IMR-90 (cell line): Measurements from ENCODE around the gene CSE1L. TPM values are rescaled to one million over a fixed set of nuclear protein-coding genes. Genes with fewer than 3 reads are reported as not detected.
"Not testable (repeated sequence)": the region's sequence is repeated elsewhere in the genome, so short reads cannot be mapped to it uniquely, and the experiment has no call there.

ENCODE experiments used
- ATAC-seq: fragments of 200-7000 bp; cut with Tn5 transposase; 2 replicates; pipeline ENCODE4 v1.9.1; 2020; ENCODE audit warnings: low read depth, mild to moderate bottlenecking, moderate library complexity
- BruUV-seq: library from RNA; stranded (reverse); fragments of 400-500 nt; replicated peaks from 2 replicates; lab custom pipeline; 2021; lab: Mats Ljungman, UMichigan
- CTCF ChIA-PET: fragments of 300-600 bp; formaldehyde crosslinking; extraction: SDS; loops from one replicate; lab custom pipeline; 2021; ENCODE audit warnings: antibody characterized with exemption; lab: Yijun Ruan, JAX
- POLR2A ChIA-PET: fragments of 300-600 bp; sonication (Branson Sonifier 250); formaldehyde crosslinking; loops from one replicate; lab custom pipeline; 2022; ENCODE audit warnings: antibody characterized with exemption; ENCODE audit not compliant: unreplicated experiment; lab: Charles Lee
- DNase-seq: peaks from one replicate; pipeline ENCODE4 v3.0.0; 2013
- H2AFZ ChIP-seq: replicated peaks from 2 replicates; pipeline ENCODE3; 2013; ENCODE audit warnings: low read length, mild to moderate bottlenecking; ENCODE audit not compliant: poor library complexity
- H2AK5ac ChIP-seq: 2 replicates; pipeline ENCODE4 v1.6.1; 2013; ENCODE audit warnings: low read depth, low read length, inconsistent platforms
- H2AK9ac ChIP-seq: replicated peaks from 2 replicates; pipeline ENCODE3; 2013; ENCODE audit warnings: mild to moderate bottlenecking, low read depth, low read length, moderate library complexity; ENCODE audit not compliant: poor library complexity
- H2BK120ac ChIP-seq: 2 replicates; pipeline ENCODE4 v1.6.1; 2013; ENCODE audit warnings: low read depth, low read length, inconsistent platforms
- H2BK15ac ChIP-seq: 3 replicates; pipeline ENCODE4 v1.6.1; 2013; ENCODE audit warnings: low read depth, low read length, inconsistent platforms
- H2BK20ac ChIP-seq: 2 replicates; pipeline ENCODE4 v1.6.1; 2013; ENCODE audit warnings: low read depth, mild to moderate bottlenecking, inconsistent platforms, low read length, moderate library complexity
- H2BK5ac ChIP-seq: 2 replicates; pipeline ENCODE4 v1.6.1; 2013; ENCODE audit warnings: mild to moderate bottlenecking, low read depth, low read length, inconsistent platforms; ENCODE audit not compliant: poor library complexity, severe bottlenecking
- H3K14ac ChIP-seq: replicated peaks from 2 replicates; pipeline ENCODE4 v1.6.1; 2013; ENCODE audit warnings: low read depth, low read length, inconsistent platforms
- H3K18ac ChIP-seq: 2 replicates; pipeline ENCODE4 v1.6.1; 2013; ENCODE audit warnings: low read depth, low read length, control low read depth
- H3K23ac ChIP-seq: 2 replicates; pipeline ENCODE4 v1.6.1; 2013; ENCODE audit warnings: low read depth, low read length, inconsistent platforms
- H3K27ac ChIP-seq: 2 replicates; pipeline ENCODE4 v1.5.1; 2013; ENCODE audit warnings: mild to moderate bottlenecking, control low read depth, low read length; ENCODE audit not compliant: insufficient read depth
- H3K27me3 ChIP-seq: 2 replicates; pipeline ENCODE4 v1.6.1; 2013; ENCODE audit warnings: low read length; ENCODE audit not compliant: control insufficient read depth, insufficient read depth
- H3K36me3 ChIP-seq: 2 replicates; pipeline ENCODE4 v1.6.1; 2013; ENCODE audit warnings: low read length, mixed read lengths; ENCODE audit not compliant: control insufficient read depth, insufficient read depth
- H3K4ac ChIP-seq: 2 replicates; pipeline ENCODE4 v1.6.1; 2013; ENCODE audit warnings: low read depth, low read length, inconsistent platforms
- H3K4me1 ChIP-seq: 2 replicates; pipeline ENCODE4 v1.6.1; 2013; ENCODE audit warnings: low read length, mixed read lengths; ENCODE audit not compliant: control insufficient read depth, insufficient read depth
- H3K4me2 ChIP-seq: 2 replicates; pipeline ENCODE4 v1.6.1; 2013; ENCODE audit warnings: low read depth, mild to moderate bottlenecking, control low read depth, low read length, moderate library complexity
- H3K4me3 ChIP-seq: 2 replicates; pipeline ENCODE4 v1.5.1; 2013; ENCODE audit warnings: low read depth, mild to moderate bottlenecking, control low read depth, low read length, moderate library complexity; ENCODE audit not compliant: insufficient read depth
- H3K56ac ChIP-seq: 2 replicates; pipeline ENCODE4 v1.6.1; 2013; ENCODE audit warnings: low read length, inconsistent platforms; ENCODE audit not compliant: insufficient read depth; ENCODE audit errors: extremely low read depth
- H3K79me1 ChIP-seq, 2 experiments: 2 replicates each; pipeline ENCODE4 v1.6.1; 2013; ENCODE audit warnings: low read length in 2 of 2, inconsistent platforms in 1 of 2, low read depth in 1 of 2
- H3K9ac ChIP-seq: 2 replicates; pipeline ENCODE4 v1.6.1; 2013; ENCODE audit warnings: low read depth, low read length, control low read depth
- H3K9me1 ChIP-seq: 2 replicates; pipeline ENCODE4 v1.6.1; 2013; ENCODE audit warnings: low read length, inconsistent platforms; ENCODE audit not compliant: insufficient read depth
- H3K9me3 ChIP-seq: 2 replicates; pipeline ENCODE4 v1.6.1; 2013; ENCODE audit warnings: low read length; ENCODE audit not compliant: control insufficient read depth, insufficient read depth
- H4K20me1 ChIP-seq: 2 replicates; pipeline ENCODE4 v1.6.1; 2013; ENCODE audit warnings: low read length, inconsistent platforms; ENCODE audit not compliant: insufficient read depth
- H4K5ac ChIP-seq: 2 replicates; pipeline ENCODE4 v1.6.1; 2013; ENCODE audit warnings: mild to moderate bottlenecking, low read depth, low read length, control low read depth
- H4K8ac ChIP-seq, 2 experiments: 2 replicates each; pipeline ENCODE4 v1.6.1; 2013; ENCODE audit warnings: low read depth in 2 of 2, low read length in 2 of 2, control low read depth in 1 of 2, inconsistent platforms in 1 of 2
- H4K91ac ChIP-seq: 2 replicates; pipeline ENCODE4 v1.6.1; 2013; ENCODE audit warnings: low read depth, low read length, inconsistent platforms; ENCODE audit not compliant: insufficient read depth
- WGBS, 2 experiments: methylation state at CpG; one replicate each; pipeline versions ENCODE4 v1.1.5 to v1.1.7; 2013; ENCODE audit warnings: missing lambda C conversion rate in 2 of 2; ENCODE audit not compliant: insufficient read length in 1 of 2; ENCODE audit errors: extremely low coverage in 2 of 2; 5-methylcytosine and 5-hydroxymethylcytosine counted together
- dilution Hi-C: fragments of 300-500 bp; cut with HindIII; formaldehyde crosslinking; loops from one replicate; pipeline ENCODE4 v1.14.3; 2018; ENCODE audit warnings: low sequenced_read_pairs; ENCODE audit not compliant: unreplicated experiment
- in situ Hi-C: fragments of 300-500 bp; cut with MboI; formaldehyde crosslinking; loops from 3 replicates; pipeline ENCODE4 v1.14.3; 2019; ENCODE audit warnings: low sequenced_read_pairs, inconsistent platforms, mixed read lengths
- intact Hi-C: fragments of 100-400 bp; cut with micrococcal nuclease; formaldehyde crosslinking; loops from 2 replicates; pipeline ENCODE4 v1.10.0; 2022
- polyA plus RNA-seq, 3 experiments: library from polyadenylated mRNA; depleted of rRNA; stranded (reverse); fragments of >200 nt; gene quantifications; 2 replicates each; pipeline ENCODE4 v1.2.3, GENCODE V29; 2012; ENCODE audit warnings: low replicate concordance in 1 of 3
- total RNA-seq: library from RNA; depleted of rRNA; stranded (reverse); fragments of >200 nt; gene quantifications from 2 replicates; pipeline ENCODE4 v1.2.3, GENCODE V29; 2012

Gene CSE1L
- total and polyA plus RNA-seq, 2 of the 4 experiments (the other 2 are of a cell fraction) = 34.3 to 81.7 TPM

GRCh38 chr20:49100292-49100691 is 54.2 kb downstream of the CSE1L start:
- in situ Hi-C loops, H4K8ac ChIP-seq, DNase-seq, CTCF ChIA-PET, H3K18ac ChIP-seq, H3K27ac ChIP-seq, H4K20me1 ChIP-seq, H2BK120ac ChIP-seq, H2BK20ac ChIP-seq, H3K4me2 ChIP-seq, H3K4ac ChIP-seq, H3K9me1 ChIP-seq, H3K23ac ChIP-seq, intact Hi-C loops, H4K91ac ChIP-seq, H2AK9ac ChIP-seq, H2BK15ac ChIP-seq, H2AFZ ChIP-seq, H3K9me3 ChIP-seq, H3K9ac ChIP-seq, H2BK5ac ChIP-seq, H2AK5ac ChIP-seq, H3K27me3 ChIP-seq, H3K14ac ChIP-seq, dilution Hi-C loops, H3K56ac ChIP-seq, POLR2A ChIA-PET, BruUV-seq, ATAC-seq, H4K5ac ChIP-seq, H3K4me3 ChIP-seq, H3K4me1 ChIP-seq: not testable (repeated sequence)
- Histone ChIP-seq H3K36me3 (peaks cover 34% of the 10 kb centered on the region), H3K79me1 (peaks cover 16 to 29% of the 10 kb centered on the region in 2 experiments; a peak in 3 of 4 replicates)
- no CpG with 5 or more reads among the region's 5 CpGs for WGBS, 2 experiments
